Neural cell (in vitro differentiated cells): ENCODE data around the gene MPPED1. TPM values are rescaled to one million over a fixed set of nuclear protein-coding genes. Genes with fewer than 3 reads are reported as not detected.

Experiments used
- H2AFZ ChIP-seq: fragments of 200-600, 300-800 bp; sonication (generic), shearing (Covaris generic); 2 replicates; pipeline ENCODE4 v1.6.0; 2014; ENCODE audit warnings: low read depth, mild to moderate bottlenecking, antibody characterized with exemption, low read length, moderate library complexity
- H3F3A ChIP-seq: fragments of 200-600 bp; shearing (Covaris generic); 2 replicates; pipeline ENCODE4 v1.6.1; 2016; ENCODE audit warnings: mild to moderate bottlenecking, moderate library complexity, mixed read lengths, antibody characterized with exemption, low read length; ENCODE audit not compliant: insufficient read depth, poor library complexity, severe bottlenecking
- H3K27ac ChIP-seq: fragments of 200-600, 300-800 bp; sonication (generic), shearing (Covaris generic); 2 replicates; pipeline ENCODE4 v1.5.1; 2014; ENCODE audit warnings: mild to moderate bottlenecking, low read length, moderate library complexity
- H3K27me3 ChIP-seq: fragments of 300-800, 200-600 bp; sonication (generic), shearing (Covaris generic); 2 replicates; pipeline ENCODE4 v1.6.0; 2014; ENCODE audit warnings: mild to moderate bottlenecking, low read depth, low read length, moderate library complexity; ENCODE audit not compliant: insufficient read depth
- H3K36me3 ChIP-seq: fragments of 300-800, 200-600 bp; sonication (generic), shearing (Covaris generic); 2 replicates; pipeline ENCODE4 v1.5.1; 2014; ENCODE audit warnings: mild to moderate bottlenecking, antibody characterized with exemption, low read length, moderate library complexity; ENCODE audit not compliant: insufficient read depth
- H3K4me2 ChIP-seq: fragments of 300-800, 200-600 bp; sonication (generic), shearing (Covaris generic); 2 replicates; pipeline ENCODE4 v1.6.0; 2014; ENCODE audit warnings: mild to moderate bottlenecking, low read length
- H3K4me3 ChIP-seq: fragments of 300-800, 200-600 bp; sonication (generic), shearing (Covaris generic); 2 replicates; pipeline ENCODE4 v1.5.1; 2014; ENCODE audit warnings: mild to moderate bottlenecking, low read length, moderate library complexity
- H3K79me2 ChIP-seq: fragments of 200-600 bp; shearing (Covaris generic); replicated peaks from 2 replicates; pipeline ENCODE4 v1.6.0; 2014; ENCODE audit warnings: mild to moderate bottlenecking, low read length, moderate library complexity; ENCODE audit not compliant: insufficient read depth
- H3K9ac ChIP-seq: fragments of 300-800, 200-600 bp; sonication (generic), shearing (Covaris generic); 2 replicates; pipeline ENCODE4 v1.6.1; 2016; ENCODE audit warnings: mild to moderate bottlenecking, low read length, mixed read lengths
- H3K9me2 ChIP-seq: fragments of 200-600 bp; shearing (Covaris generic); 2 replicates; pipeline ENCODE4 v1.6.1; 2016; ENCODE audit warnings: mild to moderate bottlenecking, low read length, mixed read lengths; ENCODE audit not compliant: insufficient read depth
- H3K9me3 ChIP-seq: fragments of 200-600, 300-800 bp; sonication (generic), shearing (Covaris generic); 2 replicates; pipeline ENCODE4 v1.6.1; 2016; ENCODE audit warnings: mild to moderate bottlenecking, mixed run types, low read length, moderate library complexity, mixed read lengths
- H4K20me1 ChIP-seq: fragments of 200-600 bp; shearing (Covaris generic); 2 replicates; pipeline ENCODE4 v1.6.1; 2016; ENCODE audit warnings: mild to moderate bottlenecking, mixed run types; ENCODE audit not compliant: insufficient read depth
- CTCF ChIP-seq: fragments of 450-650 bp; IDR thresholded peaks from 2 replicates; pipeline ENCODE4 v1.5.1; 2014; ENCODE audit warnings: antibody characterized with exemption, mild to moderate bottlenecking, moderate library complexity; ENCODE audit not compliant: poor library complexity, severe bottlenecking
- EZH2 ChIP-seq: fragments of 200-600, 300-800 bp; shearing (Covaris generic), sonication (generic); IDR thresholded peaks from 2 replicates; pipeline ENCODE4 v1.6.1; 2014; ENCODE audit warnings: antibody characterized with exemption, low read length, borderline replicate concordance, mild to moderate bottlenecking; ENCODE audit not compliant: insufficient read depth, poor library complexity, severe bottlenecking
- MXI1 ChIP-seq: fragments of 450-650 bp; conservative IDR thresholded peaks from 2 replicates; pipeline ENCODE4 v1.6.1; 2014; ENCODE audit warnings: antibody characterized with exemption, mild to moderate bottlenecking; ENCODE audit not compliant: poor library complexity, severe bottlenecking
- POLR2AphosphoS5 ChIP-seq: IDR thresholded peaks from 2 replicates; pipeline ENCODE4 v1.6.1; 2012
- RAD21 ChIP-seq: fragments of 450-650 bp; conservative IDR thresholded peaks from 2 replicates; pipeline ENCODE4 v1.6.1; 2014; ENCODE audit warnings: antibody characterized with exemption, mild to moderate bottlenecking, moderate library complexity
- REST ChIP-seq: IDR thresholded peaks from 2 replicates; pipeline ENCODE4 v1.6.1; 2012; ENCODE audit warnings: borderline replicate concordance
- SMC3 ChIP-seq: fragments of 450-650 bp; conservative IDR thresholded peaks from 2 replicates; pipeline ENCODE4 v1.6.1; 2014; ENCODE audit warnings: antibody characterized with exemption, mild to moderate bottlenecking, moderate library complexity; ENCODE audit not compliant: poor library complexity
- TAF1 ChIP-seq: IDR thresholded peaks from 2 replicates; pipeline ENCODE4 v1.6.1; 2012; ENCODE audit warnings: low read depth
- polyA plus RNA-seq: library from polyadenylated mRNA; depleted of rRNA; stranded (reverse); fragments of >200 nt; gene quantifications from 2 replicates; pipeline ENCODE4 v1.2.3, GENCODE V29; 2014

Gene MPPED1
- polyA plus RNA-seq, 1 donor from 2014 or later = 33.4 TPM

- Histone ChIP-seq H3K4me2 (no peak overlapping the region), H3K36me3 (no peaks in the 10 kb centered on the region), H3K79me2 (no peaks in the 10 kb centered on the region), H3K9ac (no peak overlapping the region), H4K20me1 (no peaks in the 10 kb centered on the region), H2AFZ (no peak overlapping the region), H3K9me2 (no peaks in the 10 kb centered on the region), H3K9me3 (no peaks in the 10 kb centered on the region), H3K27me3 (no peaks in the 10 kb centered on the region), H3F3A (no peaks in the 10 kb centered on the region), H3K4me3 (no peak overlapping the region), H3K27ac (no peak overlapping the region)
- no peak for TF ChIP-seq REST
- no peak for TF ChIP-seq RAD21
- TF ChIP-seq TAF1 = no peak
- no peak for TF ChIP-seq POLR2AphosphoS5
- TF ChIP-seq MXI1 = no peak
- no peak for TF ChIP-seq CTCF
- TF ChIP-seq SMC3 = no peak
- no peak for TF ChIP-seq EZH2
Observed at GRCh38 chr22:43384863-43385262, 27.0 kb upstream of the MPPED1 start.

GRCh38 chr22:43385770-43386641 is 25.8 kb upstream of the MPPED1 start:
- Histone ChIP-seq H3K4me3 (no peak overlapping the region), H3K79me2 (no peaks in the 10 kb centered on the region), H3K9me3 (no peaks in the 10 kb centered on the region), H3K4me2 (no peak overlapping the region), H3F3A (no peaks in the 10 kb centered on the region), H3K27me3 (no peaks in the 10 kb centered on the region), H3K9ac (no peak overlapping the region), H3K27ac (no peak overlapping the region), H4K20me1 (no peaks in the 10 kb centered on the region), H3K9me2 (no peaks in the 10 kb centered on the region), H3K36me3 (no peaks in the 10 kb centered on the region), H2AFZ (no peak overlapping the region)
- TF ChIP-seq RAD21 (peak; percentile 99), SMC3 (peak; percentile 99), MXI1 (peak; percentile 31), REST (no peak), CTCF (peak; percentile 98), POLR2AphosphoS5 (no peak)
